Measurements from ENCODE around the gene CYP1B1. TPM values are rescaled to one million over a fixed set of nuclear protein-coding genes. Genes with fewer than 3 reads are reported as not detected.
"Not testable (repeated sequence)": the region's sequence is repeated elsewhere in the genome, so short reads cannot be mapped to it uniquely, and the experiment has no call there.

The CYP1B1 gene
- total RNA-seq, 1 donor from 2014 or later, result 13.7 TPM

DNA sequence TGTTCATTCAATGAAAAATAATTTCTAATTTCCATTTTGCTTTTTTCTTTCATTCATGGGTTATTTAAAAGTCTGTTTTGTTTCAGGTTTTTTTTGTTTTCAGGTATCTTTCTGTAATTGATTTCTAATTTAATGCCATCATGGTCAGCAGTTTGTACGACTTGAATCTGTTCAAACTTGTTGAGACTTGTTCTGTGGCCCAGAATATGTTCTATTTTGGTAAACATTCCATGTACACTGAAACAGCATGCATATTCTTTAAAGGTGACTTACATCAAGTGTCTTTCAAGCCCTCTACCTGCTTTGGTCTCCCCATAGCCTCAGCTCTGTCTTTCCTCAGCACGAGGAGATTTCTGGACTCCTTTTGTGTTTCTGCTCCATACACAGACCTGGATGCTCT lies 49.1 kb downstream of the CYP1B1 start:
- no peak for DNase-seq
- H3K4me1 Mint-ChIP-seq, result no peaks in the 10 kb centered on the region
- no peak overlapping the region for H3K4me3 Mint-ChIP-seq
- peaks cover 38% of the 10 kb centered on the region for H3K27me3 Mint-ChIP-seq
- intact Hi-C loops (cut with micrococcal nuclease), result no loop called here
- H3K9me3 Mint-ChIP-seq, result no peaks in the 10 kb centered on the region
- no peak overlapping the region for H3K27ac Mint-ChIP-seq
- H3K36me3 Mint-ChIP-seq (ENCODE audit: low read depth), result no peaks in the 10 kb centered on the region

- intact Hi-C loops (cut with micrococcal nuclease), result no loop called here
- H3K9me3 Mint-ChIP-seq, result no peaks in the 10 kb centered on the region
These were observed 54.4 kb downstream of the CYP1B1 start for GRCh38 chr2:38021589-38021988.

DNA sequence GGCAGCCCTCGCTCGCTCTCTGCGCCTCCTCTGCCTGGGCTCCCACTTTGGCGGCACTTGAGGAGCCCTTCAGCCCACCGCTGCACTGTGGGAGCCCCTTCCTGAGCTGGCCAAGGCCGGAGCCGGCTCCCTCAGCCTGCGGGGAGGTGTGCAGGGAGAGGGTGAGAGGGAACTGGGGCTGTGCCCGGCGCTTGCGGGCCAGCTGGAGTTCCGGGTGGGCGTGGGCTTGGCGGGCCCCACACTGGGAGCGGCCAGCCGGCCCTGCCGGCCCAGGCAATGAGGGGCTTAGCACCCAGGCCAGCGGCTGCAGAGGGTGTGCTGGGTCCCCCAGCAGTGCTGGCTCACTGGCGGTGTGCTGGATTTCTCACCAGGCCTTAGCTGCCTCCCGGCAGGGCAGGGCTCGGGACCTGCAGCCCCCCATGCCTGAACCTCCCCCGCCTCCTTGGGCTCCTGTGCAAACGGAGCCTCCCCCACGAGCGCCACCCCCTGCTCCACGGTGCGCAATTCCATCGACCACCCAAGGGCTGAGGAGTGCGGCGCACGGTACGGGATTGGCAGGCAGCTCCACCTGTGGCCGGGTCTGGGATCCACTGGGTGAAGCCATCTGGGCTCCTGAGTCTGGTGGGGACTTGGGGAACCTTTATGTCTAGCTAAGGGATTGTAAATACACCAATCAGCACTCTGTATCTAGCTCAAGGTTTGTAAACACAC lies 55.4 kb downstream of the CYP1B1 start:
- H3K27ac Mint-ChIP-seq; DNase-seq; H3K9me3 Mint-ChIP-seq; H3K4me1 Mint-ChIP-seq; intact Hi-C loops (cut with micrococcal nuclease); H3K4me3 Mint-ChIP-seq; H3K36me3 Mint-ChIP-seq (ENCODE audit: low read depth): not testable (repeated sequence)
- H3K27me3 Mint-ChIP-seq, result peaks cover 22% of the 10 kb centered on the region

More at GRCh38 chr2:38021589-38021988, 54.4 kb downstream of the CYP1B1 start:
- Mint-ChIP-seq H3K27ac (no peak overlapping the region), H3K4me1 (no peaks in the 10 kb centered on the region), H3K27me3 (peaks cover 29% of the 10 kb centered on the region), H3K36me3 (ENCODE audit: low read depth) (no peaks in the 10 kb centered on the region), H3K4me3 (no peak overlapping the region)
- no peak for DNase-seq

DNA sequence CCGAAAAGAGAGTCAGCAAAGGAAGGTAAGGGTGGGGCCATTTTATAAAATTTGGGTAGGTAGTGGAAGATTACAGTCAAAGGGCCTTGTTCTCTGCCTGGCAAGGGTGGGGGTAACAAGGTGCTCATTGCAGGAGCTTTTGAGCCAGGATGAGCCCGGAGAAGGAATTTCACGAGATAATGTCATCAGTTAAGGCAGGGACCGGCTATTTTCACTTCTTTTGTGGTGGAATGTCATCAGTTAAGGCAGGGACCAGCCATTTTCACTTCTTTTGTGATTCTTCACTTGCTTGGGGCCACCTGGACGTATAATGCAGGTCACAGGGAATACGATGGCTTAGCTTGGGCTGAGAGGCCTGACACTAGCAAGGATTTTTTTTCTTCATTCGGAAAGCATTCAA lies 58.1 kb downstream of the CYP1B1 start:
- peaks cover 3% of the 10 kb centered on the region for H3K27me3 Mint-ChIP-seq
- no peaks in the 10 kb centered on the region for H3K9me3 Mint-ChIP-seq

More for the DNA sequence above, 58.1 kb downstream of the CYP1B1 start:
- no peak overlapping the region for H3K4me3 Mint-ChIP-seq
- no peak for DNase-seq
- intact Hi-C loops (cut with micrococcal nuclease), result no loop called here
- H3K36me3 Mint-ChIP-seq (ENCODE audit: low read depth), result no peaks in the 10 kb centered on the region
- no peak overlapping the region for H3K27ac Mint-ChIP-seq
- no peaks in the 10 kb centered on the region for H3K4me1 Mint-ChIP-seq

Other genes with a start within 250 kb of the CYP1B1 start
- 1.2 and 1.7 TPM in 2 replicates for gene RMDN2, start 150.9 kb downstream of the CYP1B1 start, total RNA-seq